ENCODE measurements around the gene CCDC126. TPM values are rescaled to one million over a fixed set of nuclear protein-coding genes. Genes with fewer than 3 reads are reported as not detected.
A peak's percentile ranks its signal among the peaks of the same experiment; 100 is the strongest.

The CCDC126 gene
- total and polyA plus RNA-seq, 9 of the 15 experiments (the other 6 are each of a cell fraction or from before 2014, with no cell fraction given): 3.0 to 16.2 (median 5.2) TPM

DNA sequence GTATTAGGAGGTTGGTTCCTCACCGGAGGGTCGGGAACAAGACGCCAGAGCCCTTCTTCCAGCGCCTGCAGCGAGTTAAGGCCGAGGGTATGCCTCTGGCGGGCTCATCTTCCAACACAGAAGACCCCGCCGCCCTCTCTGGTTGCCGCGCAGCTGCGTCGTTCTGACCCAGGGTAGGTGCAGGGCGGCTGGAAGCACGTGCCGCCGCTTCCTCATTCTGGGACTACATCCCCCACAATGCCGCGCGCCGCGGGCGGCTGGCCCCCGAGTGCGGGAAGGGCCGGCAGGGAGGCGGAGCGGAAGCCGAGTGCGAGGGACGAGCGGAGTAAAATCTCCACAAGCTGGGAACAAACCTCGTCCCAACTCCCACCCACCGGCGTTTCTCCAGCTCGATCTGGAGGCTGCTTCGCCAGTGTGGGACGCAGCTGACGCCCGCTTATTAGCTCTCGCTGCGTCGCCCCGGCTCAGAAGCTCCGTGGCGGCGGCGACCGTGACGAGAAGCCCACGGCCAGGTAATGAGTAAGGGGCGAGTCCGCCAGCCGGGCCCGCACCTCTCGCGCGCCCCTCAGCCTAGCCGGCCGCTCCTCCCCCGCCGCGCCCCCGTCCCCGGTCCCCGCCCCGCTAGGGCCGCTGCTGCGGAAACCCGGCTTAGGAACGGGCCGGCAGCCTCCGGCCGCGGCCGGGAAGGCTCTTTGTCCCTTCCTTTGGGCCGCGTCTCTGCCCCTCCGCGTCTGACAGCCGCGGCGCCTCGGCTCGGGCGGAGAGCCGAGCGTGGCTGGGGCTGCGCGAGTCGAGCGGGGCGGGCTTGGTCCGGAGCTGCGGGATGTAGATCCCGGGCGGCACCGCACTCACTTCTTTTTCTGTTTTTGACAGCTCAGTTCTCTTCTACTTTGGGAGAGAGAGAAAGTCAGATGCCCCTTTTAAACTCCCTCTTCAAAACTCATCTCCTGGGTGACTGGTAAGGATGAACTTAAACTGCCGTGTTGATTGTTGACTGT lies at the start of gene CCDC126 (continued):
- TF ChIP-seq, protein P1, sequence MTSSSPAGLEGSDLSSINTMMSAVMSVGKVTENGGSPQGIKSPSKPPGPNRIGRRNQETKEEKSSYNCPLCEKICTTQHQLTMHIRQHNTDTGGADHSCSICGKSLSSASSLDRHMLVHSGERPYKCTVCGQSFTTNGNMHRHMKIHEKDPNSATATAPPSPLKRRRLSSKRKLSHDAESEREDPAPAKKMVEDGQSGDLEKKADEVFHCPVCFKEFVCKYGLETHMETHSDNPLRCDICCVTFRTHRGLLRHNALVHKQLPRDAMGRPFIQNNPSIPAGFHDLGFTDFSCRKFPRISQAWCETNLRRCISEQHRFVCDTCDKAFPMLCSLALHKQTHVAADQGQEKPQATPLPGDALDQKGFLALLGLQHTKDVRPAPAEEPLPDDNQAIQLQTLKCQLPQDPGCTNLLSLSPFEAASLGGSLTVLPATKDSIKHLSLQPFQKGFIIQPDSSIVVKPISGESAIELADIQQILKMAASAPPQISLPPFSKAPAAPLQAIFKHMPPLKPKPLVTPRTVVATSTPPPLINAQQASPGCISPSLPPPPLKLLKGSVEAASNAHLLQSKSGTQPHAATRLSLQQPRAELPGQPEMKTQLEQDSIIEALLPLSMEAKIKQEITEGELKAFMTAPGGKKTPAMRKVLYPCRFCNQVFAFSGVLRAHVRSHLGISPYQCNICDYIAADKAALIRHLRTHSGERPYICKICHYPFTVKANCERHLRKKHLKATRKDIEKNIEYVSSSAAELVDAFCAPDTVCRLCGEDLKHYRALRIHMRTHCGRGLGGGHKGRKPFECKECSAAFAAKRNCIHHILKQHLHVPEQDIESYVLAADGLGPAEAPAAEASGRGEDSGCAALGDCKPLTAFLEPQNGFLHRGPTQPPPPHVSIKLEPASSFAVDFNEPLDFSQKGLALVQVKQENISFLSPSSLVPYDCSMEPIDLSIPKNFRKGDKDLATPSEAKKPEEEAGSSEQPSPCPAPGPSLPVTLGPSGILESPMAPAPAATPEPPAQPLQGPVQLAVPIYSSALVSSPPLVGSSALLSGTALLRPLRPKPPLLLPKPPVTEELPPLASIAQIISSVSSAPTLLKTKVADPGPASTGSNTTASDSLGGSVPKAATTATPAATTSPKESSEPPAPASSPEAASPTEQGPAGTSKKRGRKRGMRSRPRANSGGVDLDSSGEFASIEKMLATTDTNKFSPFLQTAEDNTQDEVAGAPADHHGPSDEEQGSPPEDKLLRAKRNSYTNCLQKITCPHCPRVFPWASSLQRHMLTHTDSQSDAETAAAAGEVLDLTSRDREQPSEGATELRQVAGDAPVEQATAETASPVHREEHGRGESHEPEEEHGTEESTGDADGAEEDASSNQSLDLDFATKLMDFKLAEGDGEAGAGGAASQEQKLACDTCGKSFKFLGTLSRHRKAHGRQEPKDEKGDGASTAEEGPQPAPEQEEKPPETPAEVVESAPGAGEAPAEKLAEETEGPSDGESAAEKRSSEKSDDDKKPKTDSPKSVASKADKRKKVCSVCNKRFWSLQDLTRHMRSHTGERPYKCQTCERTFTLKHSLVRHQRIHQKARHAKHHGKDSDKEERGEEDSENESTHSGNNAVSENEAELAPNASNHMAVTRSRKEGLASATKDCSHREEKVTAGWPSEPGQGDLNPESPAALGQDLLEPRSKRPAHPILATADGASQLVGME (CRISPR knock-in tag; IDR thresholded peaks at IDR 0.05): 0 out of 2 replicates have a peak, but pooled peaks have one; percentile 33
- no peak for TF ChIP-seq SRSF1 (IDR thresholded peaks at IDR 0.05; ENCODE audit: low read depth, low read length)
- no peak for TF ChIP-seq HDGF (IDR thresholded peaks at IDR 0.05)
- peak; percentile 9; the same call in 1 of the 2 replicates for TF ChIP-seq ARID1B (IDR thresholded peaks at IDR 0.05)
- TF ChIP-seq, protein P2, sequence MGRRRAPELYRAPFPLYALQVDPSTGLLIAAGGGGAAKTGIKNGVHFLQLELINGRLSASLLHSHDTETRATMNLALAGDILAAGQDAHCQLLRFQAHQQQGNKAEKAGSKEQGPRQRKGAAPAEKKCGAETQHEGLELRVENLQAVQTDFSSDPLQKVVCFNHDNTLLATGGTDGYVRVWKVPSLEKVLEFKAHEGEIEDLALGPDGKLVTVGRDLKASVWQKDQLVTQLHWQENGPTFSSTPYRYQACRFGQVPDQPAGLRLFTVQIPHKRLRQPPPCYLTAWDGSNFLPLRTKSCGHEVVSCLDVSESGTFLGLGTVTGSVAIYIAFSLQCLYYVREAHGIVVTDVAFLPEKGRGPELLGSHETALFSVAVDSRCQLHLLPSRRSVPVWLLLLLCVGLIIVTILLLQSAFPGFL (CRISPR knock-in tag; IDR thresholded peaks at IDR 0.05): no peak
- TF ChIP-seq SMARCB1 (IDR thresholded peaks at IDR 0.05; ENCODE audit: insufficient read length, low read depth): no peak
- TF ChIP-seq BDP1 (IDR thresholded peaks at IDR 0.05; ENCODE audit: insufficient read depth, insufficient read length): no peak
- TF ChIP-seq NR2C2 (CRISPR knock-in tag; IDR thresholded peaks at IDR 0.05): no peak
- TF ChIP-seq NR2C2 (tag; IDR thresholded peaks at IDR 0.05): peak; percentile 67
- TF ChIP-seq, protein P3, sequence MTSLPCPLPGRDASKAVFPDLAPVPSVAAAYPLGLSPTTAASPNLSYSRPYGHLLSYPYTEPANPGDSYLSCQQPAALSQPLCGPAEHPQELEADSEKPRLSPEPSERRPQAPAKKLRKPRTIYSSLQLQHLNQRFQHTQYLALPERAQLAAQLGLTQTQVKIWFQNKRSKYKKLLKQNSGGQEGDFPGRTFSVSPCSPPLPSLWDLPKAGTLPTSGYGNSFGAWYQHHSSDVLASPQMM (CRISPR knock-in tag; IDR thresholded peaks at IDR 0.05): no peak
- TF ChIP-seq POLR2H (tag; IDR thresholded peaks at IDR 0.05; ENCODE audit: low read depth): no peak
- no peak for TF ChIP-seq CC2D1A (IDR thresholded peaks at IDR 0.05)
- no peak for TF ChIP-seq WHSC1 (IDR thresholded peaks at IDR 0.05; ENCODE audit: low read length)
